DND-41 (cell line): ENCODE results near the gene MAD2L1.

Source experiments
- ATAC-seq: fragments of 200-7000 bp; cut with Tn5 transposase; 3 replicates; pipeline ENCODE4 v1.9.1; 2021; ENCODE audit warnings: low read depth; ENCODE audit not compliant: insufficient read depth
- DNase-seq: peaks from one replicate; pipeline ENCODE4 v3.0.0-alpha.2; 2020
- H2AFZ ChIP-seq: 2 replicates; pipeline ENCODE4 v1.6.0; 2012; ENCODE audit warnings: low read depth, low read length
- H3K27ac ChIP-seq: 2 replicates; pipeline ENCODE4 v1.5.1; 2012; ENCODE audit warnings: low read length, inconsistent platforms
- H3K27me3 ChIP-seq: fragments of 200-600 bp; sonication (generic); 2 replicates; pipeline ENCODE4 v1.6.0; 2012; ENCODE audit warnings: low read length, mild to moderate bottlenecking, inconsistent platforms; ENCODE audit not compliant: insufficient read depth, poor library complexity
- H3K36me3 ChIP-seq: 2 replicates; pipeline ENCODE4 v1.5.1; 2012; ENCODE audit warnings: low read length, inconsistent platforms; ENCODE audit not compliant: insufficient read depth
- H3K4me1 ChIP-seq: 2 replicates; pipeline ENCODE4 v1.5.1; 2012; ENCODE audit warnings: mild to moderate bottlenecking, low read length; ENCODE audit not compliant: insufficient read depth
- H3K4me2 ChIP-seq: 2 replicates; pipeline ENCODE4 v1.6.0; 2012; ENCODE audit warnings: mild to moderate bottlenecking, moderate library complexity, low read length, inconsistent platforms; ENCODE audit not compliant: insufficient read depth
- H3K4me3 ChIP-seq, 2 experiments: fragments of 200-600 bp in 1 of 2; shearing (Covaris generic) in 1 of 2; 2 replicates each; pipeline ENCODE4 v1.5.1; 2012 to 2016; ENCODE audit warnings: inconsistent platforms in 2 of 2, low read length in 2 of 2, mild to moderate bottlenecking in 2 of 2, low read depth in 1 of 2, moderate library complexity in 1 of 2
- H3K79me2 ChIP-seq: 2 replicates; pipeline ENCODE4 v1.6.0; 2012; ENCODE audit warnings: low read length, inconsistent platforms; ENCODE audit not compliant: insufficient read depth
- H3K9ac ChIP-seq: 2 replicates; pipeline ENCODE4 v1.6.0; 2012; ENCODE audit warnings: low read depth, mild to moderate bottlenecking, inconsistent platforms, low read length, moderate library complexity
- H3K9me3 ChIP-seq: 2 replicates; pipeline ENCODE4 v1.5.1; 2012; ENCODE audit warnings: low read length, moderate library complexity, mild to moderate bottlenecking, inconsistent platforms; ENCODE audit not compliant: insufficient read depth, severe bottlenecking
- H4K20me1 ChIP-seq: 2 replicates; pipeline ENCODE4 v1.6.0; 2012; ENCODE audit warnings: low read length; ENCODE audit not compliant: insufficient read depth
- EZH2 ChIP-seq: IDR thresholded peaks from 3 replicates; pipeline ENCODE4 v1.6.1; 2012; ENCODE audit warnings: borderline replicate concordance, low read depth, mild to moderate bottlenecking, moderate library complexity, low read length, inconsistent platforms; ENCODE audit not compliant: severe bottlenecking
- TF ChIP-seq, protein P1 (sequence below): IDR thresholded peaks from 2 replicates; pipeline ENCODE4 v1.5.1; 2012; ENCODE audit warnings: borderline replicate concordance, low read length, moderate library complexity, mild to moderate bottlenecking; ENCODE audit not compliant: poor library complexity, severe bottlenecking; ENCODE audit errors: extremely low read depth

MAD2L1 gene

DNA sequence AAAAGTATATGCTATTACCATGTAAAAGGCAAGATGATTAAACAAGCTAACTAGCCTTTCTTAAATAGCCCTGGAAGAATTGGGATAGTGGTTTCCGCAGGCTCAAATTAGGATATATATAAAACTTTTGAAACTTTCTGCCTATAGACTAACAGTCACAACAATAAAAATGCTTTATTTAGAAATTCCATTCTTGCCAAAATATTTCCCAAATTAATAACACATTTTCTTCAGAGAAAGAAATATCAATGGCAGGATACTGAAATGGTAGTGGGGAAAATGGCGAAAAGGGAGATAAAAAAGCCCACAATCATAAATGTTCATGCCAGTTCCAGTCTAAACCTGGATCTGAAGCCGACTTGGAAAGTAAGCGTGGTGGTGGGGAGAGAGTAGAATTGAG is 56.0 kb downstream of the MAD2L1 start:
- H4K20me1 ChIP-seq: no peaks in the 10 kb centered on the region
- no peak for DNase-seq
- H3K36me3 ChIP-seq: no peaks in the 10 kb centered on the region
- H3K27me3 ChIP-seq: no peaks in the 10 kb centered on the region
- H3K4me2 ChIP-seq: no peak overlapping the region
- no peak for TF ChIP-seq EZH2
- TF ChIP-seq, protein P1, sequence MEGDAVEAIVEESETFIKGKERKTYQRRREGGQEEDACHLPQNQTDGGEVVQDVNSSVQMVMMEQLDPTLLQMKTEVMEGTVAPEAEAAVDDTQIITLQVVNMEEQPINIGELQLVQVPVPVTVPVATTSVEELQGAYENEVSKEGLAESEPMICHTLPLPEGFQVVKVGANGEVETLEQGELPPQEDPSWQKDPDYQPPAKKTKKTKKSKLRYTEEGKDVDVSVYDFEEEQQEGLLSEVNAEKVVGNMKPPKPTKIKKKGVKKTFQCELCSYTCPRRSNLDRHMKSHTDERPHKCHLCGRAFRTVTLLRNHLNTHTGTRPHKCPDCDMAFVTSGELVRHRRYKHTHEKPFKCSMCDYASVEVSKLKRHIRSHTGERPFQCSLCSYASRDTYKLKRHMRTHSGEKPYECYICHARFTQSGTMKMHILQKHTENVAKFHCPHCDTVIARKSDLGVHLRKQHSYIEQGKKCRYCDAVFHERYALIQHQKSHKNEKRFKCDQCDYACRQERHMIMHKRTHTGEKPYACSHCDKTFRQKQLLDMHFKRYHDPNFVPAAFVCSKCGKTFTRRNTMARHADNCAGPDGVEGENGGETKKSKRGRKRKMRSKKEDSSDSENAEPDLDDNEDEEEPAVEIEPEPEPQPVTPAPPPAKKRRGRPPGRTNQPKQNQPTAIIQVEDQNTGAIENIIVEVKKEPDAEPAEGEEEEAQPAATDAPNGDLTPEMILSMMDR: no peak
- no peak overlapping the region for H2AFZ ChIP-seq
- H3K9me3 ChIP-seq: no peaks in the 10 kb centered on the region
- H3K4me1 ChIP-seq: no peaks in the 10 kb centered on the region
- H3K27ac ChIP-seq: no peak overlapping the region
- ATAC-seq: no peak
- H3K9ac ChIP-seq: no peak overlapping the region
- no peaks in the 10 kb centered on the region for H3K79me2 ChIP-seq
- H3K4me3 ChIP-seq: no peak overlapping the region

DNA sequence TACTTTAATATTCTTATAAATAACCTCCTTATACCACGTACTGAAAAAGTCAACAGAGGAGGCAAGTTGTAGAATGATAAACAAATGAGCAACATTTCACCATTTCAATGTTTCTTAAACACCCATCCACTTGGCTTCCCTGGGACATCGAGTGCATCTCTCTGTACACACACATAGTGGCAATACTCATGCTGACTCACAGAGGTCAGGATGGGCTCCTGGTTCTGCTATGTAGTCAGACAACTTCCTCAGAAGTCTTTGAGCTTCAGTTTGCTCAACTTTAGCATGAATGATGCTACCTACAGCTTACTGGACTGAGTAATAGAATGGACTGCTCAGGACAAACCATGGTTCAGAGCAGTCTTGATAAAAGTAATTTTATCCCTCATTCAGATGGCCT is 56.9 kb downstream of the MAD2L1 start:
- ATAC-seq (no peak), DNase-seq (no peak)
- no peak overlapping the region for H3K27ac ChIP-seq

DNA sequence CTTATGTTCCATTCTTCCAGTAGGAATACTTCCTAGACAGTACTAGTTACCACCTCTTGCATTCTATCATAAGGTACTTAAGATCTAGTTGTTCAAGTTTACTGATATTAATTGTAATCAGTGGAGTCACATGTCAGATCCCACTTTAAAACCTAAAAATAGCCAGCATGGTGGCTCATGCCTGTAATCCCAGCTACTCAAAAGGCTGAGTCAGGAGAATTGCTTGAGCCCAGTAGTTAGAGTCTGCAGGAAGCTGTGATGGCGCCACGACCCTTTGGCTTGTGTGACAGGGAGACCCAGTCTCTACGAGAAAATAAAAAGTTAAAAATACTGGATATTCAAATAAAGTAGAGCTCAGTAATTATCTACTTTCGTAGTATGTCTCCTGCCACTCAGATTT is 57.7 kb downstream of the MAD2L1 start:
- ATAC-seq (no peak), DNase-seq (no peak)
- Histone ChIP-seq H3K27me3 (no peaks in the 10 kb centered on the region), H3K27ac (no peak overlapping the region), H3K9me3 (no peaks in the 10 kb centered on the region), H3K4me2 (no peak overlapping the region), H3K36me3 (no peaks in the 10 kb centered on the region), H4K20me1 (no peaks in the 10 kb centered on the region), H3K4me3 (no peak overlapping the region), H3K4me1 (no peaks in the 10 kb centered on the region), H3K9ac (no peak overlapping the region), H3K79me2 (no peaks in the 10 kb centered on the region), H2AFZ (no peak overlapping the region)
- TF ChIP-seq, protein P1: no peak
- no peak for TF ChIP-seq EZH2

More for the DNA sequence above, 56.9 kb downstream of the MAD2L1 start:
- Histone ChIP-seq H4K20me1 (no peaks in the 10 kb centered on the region), H3K4me3 (no peak overlapping the region), H3K9ac (no peak overlapping the region), H3K36me3 (no peaks in the 10 kb centered on the region), H3K9me3 (no peaks in the 10 kb centered on the region), H3K27me3 (no peaks in the 10 kb centered on the region), H3K4me1 (no peaks in the 10 kb centered on the region), H2AFZ (no peak overlapping the region), H3K4me2 (no peak overlapping the region), H3K79me2 (no peaks in the 10 kb centered on the region)
- TF ChIP-seq, protein P1: no peak
- no peak for TF ChIP-seq EZH2

DNA sequence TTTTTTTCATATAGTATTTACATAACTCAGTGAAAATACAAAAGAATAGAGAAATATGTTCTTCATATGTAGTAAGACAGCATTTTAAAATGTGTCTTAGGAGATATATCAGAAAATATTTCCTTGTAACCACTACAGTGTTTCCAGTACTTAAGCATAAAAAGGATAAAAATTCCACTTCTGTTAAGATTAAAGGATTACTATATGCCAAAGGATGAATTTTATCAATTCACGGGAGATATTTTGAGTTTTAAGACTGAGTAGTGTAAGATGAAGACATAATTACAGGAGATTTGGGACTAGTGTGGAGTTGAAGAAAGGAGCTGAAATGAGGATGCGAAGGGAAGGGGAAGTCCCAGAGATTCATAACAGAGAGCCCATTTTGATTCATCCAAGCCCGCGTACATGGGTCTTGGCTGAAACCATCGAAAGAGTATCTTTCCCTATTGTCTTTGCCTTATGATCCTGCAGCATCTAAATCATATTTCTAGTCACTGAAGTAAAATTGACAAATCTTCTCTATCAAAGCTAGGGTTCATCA is 58.7 kb downstream of the MAD2L1 start:
- Histone ChIP-seq H3K79me2 (no peaks in the 10 kb centered on the region), H3K4me3 (no peak overlapping the region), H3K9ac (no peak overlapping the region), H3K4me1 (no peaks in the 10 kb centered on the region), H4K20me1 (no peaks in the 10 kb centered on the region), H3K27me3 (no peaks in the 10 kb centered on the region), H3K27ac (no peak overlapping the region), H3K4me2 (no peak overlapping the region), H3K9me3 (no peaks in the 10 kb centered on the region), H2AFZ (no peak overlapping the region), H3K36me3 (no peaks in the 10 kb centered on the region)
- DNase-seq: no peak
- TF ChIP-seq EZH2: no peak
- TF ChIP-seq, protein P1: no peak
- ATAC-seq: no peak
